H9 (cell line): ENCODE data around the gene CDC16. TPM values are rescaled to one million over a fixed set of nuclear protein-coding genes. Genes with fewer than 3 reads are reported as not detected.

Experiments used
- DNase-seq: peaks from one replicate; pipeline ENCODE4 v3.0.0-alpha.2; 2017
- H2AFZ ChIP-seq: one replicate; pipeline ENCODE4 v1.6.1; 2013; ENCODE audit warnings: mild to moderate bottlenecking, low read length, control low read depth, moderate library complexity
- H2AK5ac ChIP-seq: 2 replicates; pipeline ENCODE4 v1.6.1; 2013; ENCODE audit warnings: low read length, control low read depth, mixed read lengths; ENCODE audit not compliant: insufficient read length
- H2BK120ac ChIP-seq: one replicate; pipeline ENCODE4 v1.6.1; 2013; ENCODE audit warnings: low read depth, mild to moderate bottlenecking, low read length, control low read depth, inconsistent platforms; ENCODE audit not compliant: poor library complexity, severe bottlenecking
- H2BK12ac ChIP-seq: 2 replicates; pipeline ENCODE4 v1.6.1; 2013; ENCODE audit warnings: low read length, control low read depth, mixed read lengths, low read depth; ENCODE audit not compliant: insufficient read length
- H2BK15ac ChIP-seq: 2 replicates; pipeline ENCODE4 v1.6.1; 2013; ENCODE audit warnings: low read depth, low read length, control low read depth
- H2BK20ac ChIP-seq: one replicate; pipeline ENCODE4 v1.6.1; 2013; ENCODE audit warnings: low read depth, mild to moderate bottlenecking, low read length, control low read depth, inconsistent platforms; ENCODE audit not compliant: poor library complexity, severe bottlenecking
- H2BK5ac ChIP-seq: 2 replicates; pipeline ENCODE4 v1.6.1; 2013; ENCODE audit warnings: low read length, control low read depth, mixed read lengths; ENCODE audit not compliant: insufficient read length
- H3K14ac ChIP-seq: 2 replicates; pipeline ENCODE4 v1.6.1; 2013; ENCODE audit warnings: low read length, control low read depth; ENCODE audit not compliant: insufficient read depth
- H3K18ac ChIP-seq: 2 replicates; pipeline ENCODE4 v1.6.1; 2013; ENCODE audit warnings: low read depth, mild to moderate bottlenecking, mixed read lengths, low read length, control low read depth; ENCODE audit not compliant: insufficient read length
- H3K23ac ChIP-seq: 2 replicates; pipeline ENCODE4 v1.6.1; 2013; ENCODE audit warnings: low read length, control low read depth, mixed read lengths, low read depth; ENCODE audit not compliant: insufficient read length
- H3K23me2 ChIP-seq: 2 replicates; pipeline ENCODE4 v1.6.1; 2013; ENCODE audit warnings: low read depth, mild to moderate bottlenecking, mixed read lengths, low read length, control low read depth; ENCODE audit not compliant: insufficient read length, poor library complexity, severe bottlenecking
- H3K27ac ChIP-seq: 2 replicates; pipeline ENCODE4 v1.5.1; 2013; ENCODE audit warnings: low read length, control low read depth, mixed read lengths, low read depth; ENCODE audit not compliant: insufficient read length
- H3K27me3 ChIP-seq: 2 replicates; pipeline ENCODE4 v1.6.1; 2013; ENCODE audit warnings: low read length, control low read depth, inconsistent platforms; ENCODE audit not compliant: insufficient read depth
- H3K4ac ChIP-seq: 2 replicates; pipeline ENCODE4 v1.6.1; 2013; ENCODE audit warnings: low read depth, mild to moderate bottlenecking, control low read depth, inconsistent platforms, low read length, moderate library complexity
- H3K4me1 ChIP-seq: 2 replicates; pipeline ENCODE4 v1.6.1; 2013; ENCODE audit warnings: low read length, control low read depth, inconsistent platforms; ENCODE audit not compliant: insufficient read depth
- H3K4me2 ChIP-seq: 2 replicates; pipeline ENCODE4 v1.6.1; 2013; ENCODE audit warnings: low read length, control low read depth, mixed read lengths; ENCODE audit not compliant: insufficient read length, insufficient read depth
- H3K56ac ChIP-seq: 2 replicates; pipeline ENCODE4 v1.6.1; 2013; ENCODE audit warnings: low read depth, mild to moderate bottlenecking, mixed read lengths, low read length, control low read depth; ENCODE audit not compliant: insufficient read length
- H3K79me1 ChIP-seq: 2 replicates; pipeline ENCODE4 v1.6.1; 2013; ENCODE audit warnings: low read depth, mild to moderate bottlenecking, moderate library complexity, low read length, control low read depth, inconsistent platforms; ENCODE audit not compliant: insufficient read depth, poor library complexity, severe bottlenecking
- H3K79me2 ChIP-seq: 2 replicates; pipeline ENCODE4 v1.6.1; 2013; ENCODE audit warnings: low read length, control low read depth, inconsistent platforms; ENCODE audit not compliant: insufficient read depth
- H3K9ac ChIP-seq: 2 replicates; pipeline ENCODE4 v1.6.1; 2013; ENCODE audit warnings: low read length, control low read depth, mixed read lengths; ENCODE audit not compliant: insufficient read length; ENCODE audit errors: extremely low read depth
- H3K9me3 ChIP-seq: one replicate; pipeline ENCODE4 v1.6.1; 2013; ENCODE audit warnings: low read depth, low read length, inconsistent platforms; ENCODE audit not compliant: control insufficient read depth
- H3T11ph ChIP-seq: one replicate; pipeline ENCODE4 v1.6.1; 2013; ENCODE audit warnings: mild to moderate bottlenecking, low read length, control low read depth, inconsistent platforms
- H4K20me1 ChIP-seq: one replicate; pipeline ENCODE4 v1.6.1; 2013; ENCODE audit not compliant: control insufficient read depth, insufficient read length, insufficient read depth
- H4K5ac ChIP-seq: 2 replicates; pipeline ENCODE4 v1.6.1; 2013; ENCODE audit warnings: low read depth, mild to moderate bottlenecking, mixed read lengths, low read length, control low read depth; ENCODE audit not compliant: insufficient read length
- H4K8ac ChIP-seq: replicated peaks from 2 replicates; pipeline ENCODE4 v1.6.1; 2013; ENCODE audit warnings: low read length, control low read depth, mixed read lengths, low read depth; ENCODE audit not compliant: insufficient read length
- H4K91ac ChIP-seq: 2 replicates; pipeline ENCODE4 v1.6.1; 2013; ENCODE audit warnings: low read depth, mild to moderate bottlenecking, moderate library complexity, mixed read lengths, low read length, control low read depth; ENCODE audit not compliant: insufficient read length
- H3K27ac Mint-ChIP-seq, 3 experiments: 2 replicates in 2 of 3; 3 replicates in 1 of 3; pipeline ENCODE4 v1.8.0; 2020 to 2021; ENCODE audit warnings: mixed read lengths in 3 of 3, mild to moderate bottlenecking in 1 of 3, moderate library complexity in 1 of 3
- H3K27me3 Mint-ChIP-seq: 2 replicates; pipeline ENCODE4 v1.8.0; 2021; ENCODE audit warnings: low read depth, mild to moderate bottlenecking, moderate library complexity, mixed read lengths
- H3K36me3 Mint-ChIP-seq, 3 experiments: 2 replicates in 2 of 3; 3 replicates in 1 of 3; pipeline ENCODE4 v1.8.0; 2020 to 2021; ENCODE audit warnings: low read depth in 3 of 3, mixed read lengths in 3 of 3; ENCODE audit not compliant: insufficient read depth in 1 of 3
- H3K4me1 Mint-ChIP-seq, 2 experiments: 2 replicates each; pipeline ENCODE4 v1.8.0; 2020; ENCODE audit warnings: mixed read lengths in 2 of 2
- H3K4me3 Mint-ChIP-seq, 2 experiments: 2 replicates in 1 of 2; 3 replicates in 1 of 2; pipeline ENCODE4 v1.8.0; 2020 to 2021; ENCODE audit warnings: mild to moderate bottlenecking in 2 of 2, mixed read lengths in 2 of 2, moderate library complexity in 1 of 2
- H3K9me3 Mint-ChIP-seq, 2 experiments: 2 replicates in 1 of 2; 3 replicates in 1 of 2; pipeline ENCODE4 v1.8.0; 2020; ENCODE audit warnings: mild to moderate bottlenecking in 2 of 2, mixed read lengths in 2 of 2, moderate library complexity in 1 of 2
- CTCF ChIP-seq: fragments of 200-600 bp; sonication (generic); conservative IDR thresholded peaks from 3 replicates; pipeline ENCODE4 v1.8.0; 2021; ENCODE audit warnings: antibody characterized with exemption, mild to moderate bottlenecking
- WGBS: extraction: QIAGEN DNeasy Blood & Tissue Kit; methylation state at CpG from one replicate; pipeline ENCODE4 v1.1.7; 2013; ENCODE audit warnings: missing lambda C conversion rate, low lambda C conversion rate, mixed read lengths; ENCODE audit not compliant: insufficient read length; ENCODE audit errors: extremely low coverage; 5-methylcytosine and 5-hydroxymethylcytosine counted together
- total RNA-seq: library from RNA; stranded (reverse); gene quantifications from 2 replicates; pipeline ENCODE4 v1.2.1, GENCODE V29; 2021

Gene CDC16
- total RNA-seq, 1 experiment from 2014 or later = 91.9 TPM

GRCh38 chr13:114258589-114258988 lies 23.9 kb downstream of the CDC16 start:
- Histone ChIP-seq H2BK120ac (no peak overlapping the region), H3K27ac (no peak overlapping the region), H2AK5ac (no peak overlapping the region), H3K4ac (no peak overlapping the region), H3K23me2 (no peaks in the 10 kb centered on the region), H3K79me1 (no peaks in the 10 kb centered on the region), H2BK15ac (no peak overlapping the region), H2BK20ac (no peak overlapping the region), H2BK5ac (no peak overlapping the region), H3K27me3 (no peaks in the 10 kb centered on the region), H3K4me2 (no peak overlapping the region), H3K23ac (no peak overlapping the region), H3K14ac (no peak overlapping the region), H4K5ac (no peak overlapping the region), H3K56ac (no peak overlapping the region), H4K91ac (no peak overlapping the region), H3K4me1 (no peaks in the 10 kb centered on the region), H3K9ac (no peak overlapping the region), H4K8ac (no peak overlapping the region), H2AFZ (no peak overlapping the region), H3K79me2 (no peaks in the 10 kb centered on the region), H4K20me1 (no peaks in the 10 kb centered on the region), H3K18ac (no peak overlapping the region), H2BK12ac (no peak overlapping the region), H3K9me3 (no peaks in the 10 kb centered on the region), H3T11ph (no peak overlapping the region)
- H3K36me3 Mint-ChIP-seq = peaks cover 40 to 87% (median 81%) of the 10 kb centered on the region in 3 experiments; a peak in 6 of 7 replicates
- H3K27me3 Mint-ChIP-seq = no peaks in the 10 kb centered on the region; the same call in 1 of the 2 replicates
- TF ChIP-seq CTCF = no peak
- H3K9me3 Mint-ChIP-seq = no peaks in the 10 kb centered on the region
- peak overlapping the region in 1 of 3 experiments; percentile 46; a peak in 2 of 7 replicates for H3K27ac Mint-ChIP-seq
- H3K4me1 Mint-ChIP-seq = peaks cover 22 to 24% of the 10 kb centered on the region in 2 experiments
- WGBS = no CpG with 5 or more reads among the region's 8 CpGs
- no peak overlapping the region for H3K4me3 Mint-ChIP-seq
- DNase-seq = no peak
